ENCODE results near the gene HPCAL4.

- no peak for TF ChIP-seq CTCF (IDR thresholded peaks at IDR 0.05)
- no peak for TF ChIP-seq POLR2A (IDR thresholded peaks at IDR 0.05)
These were observed 32.1 kb downstream of the HPCAL4 start for GRCh38 chr1:39659110-39659509.

Data from vagina (tissue), 2 donors.